Stimulated activated CD8-positive, alpha-beta memory T cell treated with anti-CD3 and anti-CD28 coated beads, Interleukin-12 subunit alpha, Interleukin-12 subunit beta, amount 100 ng/mL, for 1 hour (primary cell): ENCODE measurements around the gene PRR14.
"Not testable (repeated sequence)": the region's sequence is repeated elsewhere in the genome, so short reads cannot be mapped to it uniquely, and the experiment has no call there.

Source experiments
- DNase-seq: peaks from one replicate; pipeline ENCODE4 v3.0.0-alpha.2; 2020; ENCODE audit warnings: low read depth

Gene PRR14

DNA sequence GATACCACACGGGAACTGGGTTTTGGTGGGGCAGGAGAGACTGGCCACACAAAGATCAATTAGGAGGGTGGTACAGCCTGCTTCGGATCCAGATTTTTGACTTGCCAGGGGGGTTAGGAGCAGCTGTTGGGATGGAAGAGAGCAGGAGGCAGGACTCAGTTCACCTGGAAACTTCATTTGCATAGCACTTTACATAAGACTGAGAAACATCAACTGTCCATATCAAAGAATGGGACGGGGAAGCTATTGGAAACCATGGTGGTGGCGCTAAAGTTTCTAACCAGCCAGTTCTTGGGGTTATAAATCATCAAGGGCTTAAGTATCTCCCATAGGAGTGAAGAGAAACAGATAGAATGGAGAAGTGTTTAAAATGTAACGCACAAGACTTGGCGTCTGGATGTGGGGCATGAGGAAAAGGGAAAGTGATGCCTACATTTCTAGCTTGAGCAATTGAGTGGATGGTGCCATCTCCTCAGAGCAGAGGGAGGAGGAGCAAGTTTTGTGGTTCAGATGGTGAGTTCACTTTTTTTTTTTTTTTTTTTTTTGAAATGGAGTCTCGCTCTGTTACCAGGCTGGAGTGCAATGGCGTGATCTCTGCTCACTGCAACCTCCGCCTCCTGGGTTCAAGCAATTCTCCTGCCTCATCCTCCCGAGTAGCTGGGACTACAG, 41.8 kb downstream of the PRR14 start:
- DNase-seq: no peak

DNA sequence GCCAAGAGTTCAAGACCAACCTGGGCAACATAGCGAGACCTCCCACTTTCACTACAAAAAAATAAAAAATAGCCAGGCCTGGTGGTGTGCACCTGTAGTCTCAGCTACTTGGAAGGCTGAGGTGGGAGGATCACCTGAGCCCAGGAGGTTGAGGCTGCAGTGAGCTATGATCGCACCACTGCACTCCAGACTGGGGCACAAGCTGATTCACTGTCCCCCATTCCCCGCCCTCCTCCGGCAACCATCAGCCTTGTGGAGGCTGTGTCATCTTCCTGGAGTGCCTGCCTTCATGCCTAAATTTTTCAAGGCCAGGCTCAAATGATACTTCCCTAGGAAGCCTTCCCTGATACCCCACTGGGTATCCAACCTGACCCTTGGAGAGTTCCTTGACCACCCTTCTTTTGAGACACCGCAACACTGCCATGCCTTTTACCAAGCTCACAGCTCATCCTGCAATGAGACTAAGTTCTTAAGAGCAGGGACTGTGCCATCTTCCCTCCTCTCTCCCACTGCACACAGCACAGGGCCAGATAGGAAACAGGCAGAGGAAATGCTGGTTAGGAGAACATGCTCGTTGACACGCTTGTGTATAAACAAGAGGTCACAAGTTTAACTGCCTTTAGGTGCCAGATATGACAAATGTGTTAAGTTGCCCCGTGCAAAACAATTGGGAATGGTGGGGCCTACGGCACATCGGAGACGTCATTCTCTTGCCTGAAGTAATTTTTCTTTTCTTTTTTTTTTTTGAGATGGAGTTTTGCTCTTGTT, 44.4 kb downstream of the PRR14 start:
- DNase-seq: no peak

DNA sequence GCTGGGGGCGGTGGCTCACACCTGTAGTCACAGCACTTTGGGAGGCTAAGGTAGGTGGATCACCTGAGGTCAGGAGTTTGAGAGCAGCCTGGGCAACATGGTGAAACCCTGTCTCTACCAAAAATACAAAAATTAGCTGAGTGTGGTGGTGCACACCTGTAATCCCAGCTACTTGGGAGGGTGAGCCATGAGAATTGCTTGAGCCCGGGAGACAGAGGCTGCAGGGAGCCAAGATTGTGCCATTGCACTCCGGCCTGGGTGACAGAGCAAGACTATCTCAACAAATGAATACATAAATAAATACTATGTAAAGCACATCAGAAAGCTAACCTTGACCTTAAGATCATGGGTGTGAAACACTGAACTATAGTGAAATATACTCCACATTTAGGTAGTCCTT, 45.9 kb downstream of the PRR14 start:
- not testable (repeated sequence) for DNase-seq

DNA sequence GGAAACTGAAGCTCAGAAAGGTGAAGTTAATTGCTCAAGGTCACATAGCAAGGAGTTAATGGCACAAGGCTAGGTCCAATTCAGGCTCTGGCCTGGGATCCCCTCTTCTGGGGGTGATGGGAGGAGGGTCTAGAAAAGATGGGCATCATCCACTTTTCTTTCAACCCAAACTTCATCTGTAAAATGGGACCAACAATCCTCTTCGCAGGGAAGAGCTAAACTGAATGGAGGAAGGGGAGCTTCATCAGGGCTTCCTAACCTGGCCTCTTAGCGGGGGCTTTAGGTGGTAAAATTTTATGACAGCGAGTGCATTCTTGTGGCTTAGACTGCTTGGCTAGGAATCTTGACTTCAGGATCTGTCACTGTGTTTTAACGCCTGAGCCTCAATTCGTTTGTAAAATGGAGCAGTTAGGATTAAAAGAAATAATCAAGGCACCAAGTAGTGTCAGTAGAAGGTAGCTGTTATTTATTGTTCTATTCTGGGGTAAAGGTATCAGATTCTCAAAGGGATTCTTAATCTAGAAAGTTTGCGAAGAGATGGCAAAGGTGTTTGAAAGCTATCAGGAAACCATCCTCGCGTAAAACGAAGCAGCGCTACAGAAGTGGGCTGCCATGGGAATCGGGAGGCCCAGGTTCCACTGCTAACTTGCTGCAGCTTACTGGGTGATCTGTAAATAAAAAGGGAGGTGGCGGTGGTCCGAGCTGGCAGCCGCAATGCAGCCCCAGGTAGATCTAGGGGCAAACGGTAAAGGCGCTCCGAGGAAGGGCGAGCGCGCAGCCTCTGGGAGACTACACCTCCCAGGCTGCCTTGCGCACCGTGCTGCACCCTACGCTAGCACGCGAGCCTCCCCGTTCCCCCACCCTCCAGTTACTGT, 46.7 kb downstream of the PRR14 start:
- no peak for DNase-seq

DNA sequence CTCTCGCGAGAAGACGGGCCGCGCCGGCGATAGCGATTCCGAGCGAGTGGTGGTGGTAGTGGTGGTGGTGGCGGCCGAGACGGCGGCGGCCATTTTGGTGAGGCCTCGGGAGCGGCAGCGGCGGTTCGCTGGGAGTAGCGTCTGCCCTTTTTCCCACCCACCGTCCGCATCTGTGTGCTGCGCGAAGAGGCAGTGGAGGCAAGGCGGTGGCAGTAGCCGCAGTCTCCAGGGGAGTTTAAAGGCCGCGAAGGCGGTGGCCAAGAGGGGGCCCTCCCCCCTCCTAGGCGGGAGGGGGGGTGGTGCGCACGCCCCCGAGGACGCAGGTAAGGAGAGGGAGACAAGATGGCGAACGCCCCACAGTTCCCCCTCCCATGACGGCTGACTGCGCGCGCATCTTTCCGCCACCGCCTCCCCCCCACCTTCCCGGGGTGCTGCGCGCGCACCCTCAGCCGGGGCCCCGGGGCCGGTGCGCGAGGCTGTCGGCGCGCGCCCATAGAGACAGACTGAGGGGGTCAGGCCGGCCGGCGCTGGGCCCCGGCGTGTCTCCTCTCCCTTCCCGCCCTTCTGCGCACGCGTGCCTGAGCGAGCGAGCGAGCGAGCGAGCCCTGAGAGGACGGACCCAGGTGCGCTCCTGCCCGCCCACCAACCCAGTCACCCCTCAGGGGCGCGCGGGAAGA, 47.5 kb downstream of the PRR14 start:
- DNase-seq: peak; percentile 97

DNA sequence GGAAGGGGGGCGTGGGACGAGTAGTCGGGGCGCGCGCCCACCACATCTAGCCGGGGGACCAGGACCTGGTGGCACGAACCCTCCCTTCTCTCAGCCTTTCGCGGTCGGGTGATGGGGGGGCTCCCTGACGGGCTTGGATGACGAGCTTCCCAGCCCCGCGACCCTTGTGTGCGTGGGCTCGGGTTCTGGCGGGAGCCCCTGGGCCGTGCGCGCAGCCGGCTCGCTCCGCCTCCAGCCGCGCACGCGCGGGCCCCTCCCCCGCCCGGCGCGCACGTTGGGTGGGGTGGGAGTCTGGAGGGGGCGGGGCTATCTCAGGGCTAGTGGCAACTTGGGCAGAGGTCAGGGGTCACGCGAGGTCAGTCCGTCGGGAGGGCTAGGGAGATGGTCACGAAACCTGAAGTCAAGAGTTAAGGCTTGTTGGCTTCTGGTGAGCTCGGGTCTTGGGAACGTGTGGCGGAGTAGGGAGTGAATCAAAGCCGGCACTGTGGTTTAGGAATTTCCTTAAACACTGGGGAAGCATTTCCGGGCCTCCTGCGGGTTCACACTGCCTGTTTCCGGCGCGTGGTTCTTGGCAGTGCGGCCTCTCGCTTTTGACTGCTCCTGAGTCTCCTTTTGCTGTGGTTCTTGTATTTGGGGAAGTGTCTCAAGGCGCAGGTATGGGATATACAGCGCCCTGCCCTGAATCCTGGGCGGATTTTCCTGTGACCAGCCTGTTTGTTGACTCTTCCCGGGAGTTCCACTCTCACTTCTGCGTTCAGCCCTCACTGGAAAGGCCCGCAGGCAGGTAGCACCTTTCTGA, 48.3 kb downstream of the PRR14 start, which contains the start of gene SRCAP:
Gene SRCAP (plus strand): TSS at position 356 of the 799 bp plus-strand sequence. CDS start 1,654 bp downstream, outside the sequence.
- DNase-seq: peak; percentile 58

DNA sequence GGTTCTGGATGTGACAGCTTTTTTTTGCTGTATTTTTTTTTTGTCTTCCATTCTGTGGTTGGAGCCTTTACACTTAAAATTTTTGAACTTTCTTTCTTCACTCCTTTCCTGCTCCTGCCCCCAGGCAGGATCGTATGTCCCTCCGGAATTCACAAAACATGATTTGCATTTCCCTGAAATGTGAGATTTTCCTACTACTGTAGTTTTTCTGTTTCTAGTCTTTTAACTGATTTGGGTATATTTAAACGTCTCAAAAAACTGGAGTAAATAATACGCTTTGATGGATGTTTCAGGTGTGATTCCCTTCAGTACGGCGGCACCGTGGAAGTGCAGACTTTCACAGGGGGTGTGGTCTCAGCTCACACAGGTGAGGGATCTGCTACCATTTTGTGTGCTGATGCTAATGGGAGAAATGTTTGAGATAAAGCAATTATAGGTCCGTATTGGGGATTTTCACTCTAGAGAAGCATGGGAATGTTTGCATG, 48.9 kb downstream of the PRR14 start:
- DNase-seq: no peak

DNA sequence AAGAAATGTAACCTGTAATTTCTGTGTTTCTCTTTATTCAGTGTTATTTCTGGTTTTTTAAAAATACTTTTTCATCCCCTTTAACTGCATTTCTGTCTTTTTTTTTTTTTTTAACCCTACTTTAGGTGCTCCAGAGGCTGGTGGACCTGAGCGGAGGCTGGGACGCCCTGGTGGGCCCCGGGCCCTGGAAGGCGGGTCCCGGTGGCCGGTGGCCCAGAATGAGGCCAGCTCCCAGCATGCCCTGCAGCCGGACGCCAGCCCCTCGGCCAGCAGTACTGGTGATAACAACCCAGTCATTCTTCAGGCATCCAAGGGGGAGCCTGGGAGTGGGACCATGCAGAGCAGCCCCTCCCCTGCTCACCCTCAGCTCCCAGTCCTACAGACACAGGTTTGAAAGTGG, 49.7 kb downstream of the PRR14 start:
- no peak for DNase-seq

DNA sequence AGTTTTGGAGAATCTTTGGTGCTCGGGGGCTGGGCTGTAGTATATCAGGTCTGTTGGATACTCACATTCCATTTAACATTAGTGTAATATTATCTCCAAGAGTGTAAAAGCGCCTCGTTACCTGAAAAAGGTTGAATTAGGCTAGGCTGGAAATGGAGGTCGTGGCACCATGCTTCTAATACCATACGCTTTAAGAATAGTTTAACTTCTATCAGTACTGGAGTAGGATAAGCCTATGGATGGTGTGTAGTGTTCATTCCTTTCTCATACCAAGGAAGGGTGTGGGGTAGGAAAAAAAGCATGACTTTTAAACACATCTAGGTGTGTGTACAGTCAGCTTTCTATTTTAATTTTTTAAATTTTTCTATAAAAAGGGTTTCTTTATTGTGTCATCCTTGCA, 50.2 kb downstream of the PRR14 start:
- DNase-seq: no peak

DNA sequence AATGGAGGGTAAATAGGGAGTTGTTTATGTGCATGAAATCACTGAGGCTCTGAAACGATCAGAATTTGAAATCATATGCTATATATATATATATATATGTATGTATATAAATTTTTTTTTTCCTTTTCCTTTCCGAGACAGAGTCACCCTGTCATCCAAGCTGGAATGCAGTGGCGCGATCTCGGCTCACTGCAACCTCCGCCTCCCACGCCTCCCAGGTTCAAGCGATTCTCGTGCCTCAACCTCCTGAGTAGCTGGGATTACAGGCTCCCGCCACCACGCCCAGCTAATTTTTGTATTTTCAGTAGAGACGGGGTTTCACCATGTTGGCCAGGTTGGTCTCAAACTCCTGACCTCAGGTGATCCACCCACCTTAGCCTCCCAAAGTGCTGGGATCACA, 52.3 kb downstream of the PRR14 start:
- not testable (repeated sequence) for DNase-seq

DNA sequence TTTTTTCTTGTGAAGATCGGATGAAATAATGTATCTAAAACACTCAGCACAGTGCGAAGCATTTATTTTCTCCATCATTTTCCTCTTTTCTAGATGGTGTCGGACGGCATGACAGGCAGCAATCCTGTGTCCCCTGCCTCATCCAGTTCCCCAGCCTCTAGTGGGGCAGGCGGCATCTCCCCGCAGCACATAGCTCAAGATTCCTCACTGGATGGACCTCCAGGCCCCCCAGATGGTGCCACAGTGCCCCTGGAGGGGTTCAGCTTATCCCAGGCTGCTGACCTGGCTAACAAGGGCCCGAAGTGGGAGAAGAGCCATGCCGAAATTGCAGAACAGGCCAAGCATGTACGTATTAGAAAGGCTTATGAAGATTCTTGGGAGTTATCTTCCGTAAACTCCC, 53.2 kb downstream of the PRR14 start:
- DNase-seq: no peak
